Measurements from ENCODE around the gene STARD13.
A peak's percentile ranks its signal among the peaks of the same experiment; 100 is the strongest.
"Not testable (repeated sequence)": the region's sequence is repeated elsewhere in the genome, so short reads cannot be mapped to it uniquely, and the experiment has no call there.

STARD13 gene

DNA sequence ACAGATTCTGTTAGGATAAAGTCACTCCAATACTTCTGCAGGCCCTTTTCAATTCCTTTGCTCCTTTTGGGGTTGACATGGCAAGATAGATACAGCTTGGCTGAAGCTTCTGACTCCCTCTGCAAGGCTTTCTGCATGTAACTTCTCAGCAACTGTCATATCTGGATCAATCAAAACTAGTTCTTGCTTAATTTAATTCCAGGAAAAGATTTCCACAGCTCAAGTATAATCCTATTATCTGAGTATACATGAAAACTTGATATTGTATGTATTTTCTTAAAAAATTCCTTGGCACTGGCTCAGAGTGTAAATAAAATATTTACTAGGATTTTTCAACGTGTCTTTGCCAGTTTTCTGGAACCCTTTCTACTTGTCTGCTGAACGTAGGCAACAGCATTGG is 109.6 kb downstream of the STARD13 start:
- no peak for DNase-seq

DNA sequence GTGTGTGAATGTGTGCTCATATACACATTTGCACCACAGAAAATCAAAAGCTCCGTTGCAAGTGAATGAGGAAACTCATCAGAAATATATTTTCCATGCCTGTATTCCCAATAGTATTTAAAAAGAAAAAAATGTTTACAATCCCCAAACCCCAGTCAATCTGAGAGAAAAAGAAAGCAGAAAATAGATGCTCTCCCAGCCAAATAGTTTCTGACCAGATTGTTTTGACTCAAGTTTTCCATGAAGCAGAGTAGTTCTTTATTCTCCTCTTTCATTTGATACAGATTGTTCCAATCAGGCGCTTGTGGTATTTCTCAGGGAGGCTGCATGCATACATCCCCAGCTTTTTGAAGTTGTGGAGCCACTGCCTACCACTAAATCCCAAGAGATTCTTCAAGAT is 110.6 kb downstream of the STARD13 start:
- DNase-seq = no peak

DNA sequence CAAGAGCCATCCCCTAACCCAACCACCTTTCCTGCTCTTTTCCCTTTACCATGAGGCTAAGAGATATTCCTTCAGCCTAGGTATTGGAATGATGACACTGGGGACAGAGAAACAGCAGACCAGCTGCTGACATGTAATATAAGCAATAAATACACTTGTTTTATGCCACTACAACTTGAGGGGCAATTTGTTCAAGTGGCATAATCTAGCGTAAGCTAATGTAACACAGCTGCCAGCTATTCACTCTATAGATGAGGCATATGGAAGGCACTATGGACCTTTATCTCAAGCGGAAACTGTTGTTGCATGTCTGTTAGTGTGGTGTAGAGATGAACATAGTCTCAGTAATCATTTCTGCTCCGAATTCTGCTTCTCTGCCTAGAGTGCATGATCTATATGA is 111.1 kb downstream of the STARD13 start:
- DNase-seq = no peak

- no peak for DNase-seq
Observed at GRCh38 chr13:33172911-33173310, 112.6 kb downstream of the STARD13 start.

- no peak for DNase-seq
Observed at GRCh38 chr13:33172400-33172799, 113.2 kb downstream of the STARD13 start.

DNA sequence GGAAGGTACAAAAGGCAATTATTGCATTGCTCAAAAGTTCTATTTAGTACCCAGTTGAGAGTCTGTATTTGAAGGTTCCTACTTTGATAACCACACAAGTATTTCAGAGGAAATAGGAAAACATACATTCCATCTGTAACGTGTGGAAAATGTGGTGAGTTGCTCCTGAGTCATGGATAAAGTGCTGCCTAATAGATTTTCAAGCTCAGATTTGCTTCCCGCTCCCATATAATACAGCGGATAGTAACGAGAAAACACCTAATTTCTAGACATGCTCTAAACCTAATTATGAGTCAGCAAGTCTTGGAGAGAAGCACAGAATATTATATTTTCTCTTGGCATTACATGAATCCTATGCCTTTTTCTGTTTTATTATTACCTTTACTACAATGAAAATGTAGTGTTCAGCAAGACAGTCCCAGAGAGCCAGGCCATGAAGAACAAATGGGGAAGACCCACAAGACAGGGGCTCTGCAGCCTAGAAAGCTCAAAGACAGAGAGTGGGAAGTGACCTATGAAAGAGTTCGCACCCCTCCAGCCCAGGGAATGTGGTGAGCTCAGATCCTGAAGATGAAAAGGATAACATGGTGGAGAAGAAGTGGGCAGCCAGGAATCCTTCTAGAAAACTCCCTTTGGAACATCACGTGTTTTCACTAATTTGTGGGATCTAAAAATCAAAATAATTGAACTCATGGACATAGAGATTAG is 116.1 kb downstream of the STARD13 start:
- DNase-seq = no peak

- no peak for DNase-seq
Observed at GRCh38 chr13:33168321-33168960, 117.1 kb downstream of the STARD13 start.

- no peak for DNase-seq
Observed at GRCh38 chr13:33167491-33167890, 118.1 kb downstream of the STARD13 start.

DNA sequence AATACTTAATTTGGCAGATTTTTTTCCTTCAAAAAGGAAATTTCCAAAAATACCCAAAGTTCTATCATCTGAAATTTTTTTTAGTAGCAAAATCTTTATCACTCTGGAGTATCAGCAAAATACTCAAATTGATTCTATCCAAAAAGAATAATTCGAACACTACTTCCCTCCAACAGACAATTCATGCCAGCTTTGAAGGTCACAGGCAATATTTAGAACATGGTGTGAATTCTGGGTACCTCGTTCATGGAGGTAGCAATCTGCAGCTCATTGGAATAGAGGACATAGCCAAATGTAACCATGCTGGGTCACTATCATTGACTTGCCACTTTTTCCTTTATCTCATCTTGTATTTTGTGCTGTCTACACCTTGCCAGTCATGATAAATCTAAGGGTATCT is 119.8 kb downstream of the STARD13 start:
- DNase-seq = no peak

GRCh38 chr13:33164331-33164730 is 121.2 kb downstream of the STARD13 start:
- DNase-seq = no peak

- DNase-seq = not testable (repeated sequence)
Observed at GRCh38 chr13:33162725-33163124, 122.8 kb downstream of the STARD13 start.

GRCh38 chr13:33158816-33159215 is 126.7 kb downstream of the STARD13 start:
- no peak for DNase-seq

DNA sequence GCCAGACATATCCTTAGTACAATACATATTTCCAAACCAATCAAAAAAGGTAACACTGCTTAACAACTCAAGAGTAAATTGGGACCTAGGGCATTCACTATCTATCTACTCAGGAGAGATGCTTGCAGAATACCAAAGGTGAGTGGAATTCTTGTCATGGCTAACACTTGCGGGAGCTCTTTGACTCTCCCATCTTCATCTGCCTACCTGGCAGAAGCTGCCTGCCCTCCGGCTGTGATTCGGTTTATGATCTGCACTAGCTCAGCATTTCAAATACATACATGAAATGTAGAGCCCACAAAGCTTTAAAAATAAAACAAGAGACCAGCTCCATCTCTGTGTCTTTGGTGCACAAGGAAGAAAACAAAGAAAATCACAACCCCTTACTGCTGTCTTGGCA is 127.3 kb downstream of the STARD13 start:
- DNase-seq = no peak

GRCh38 chr13:33154911-33155310 is 130.6 kb downstream of the STARD13 start:
- no peak for DNase-seq

DNA sequence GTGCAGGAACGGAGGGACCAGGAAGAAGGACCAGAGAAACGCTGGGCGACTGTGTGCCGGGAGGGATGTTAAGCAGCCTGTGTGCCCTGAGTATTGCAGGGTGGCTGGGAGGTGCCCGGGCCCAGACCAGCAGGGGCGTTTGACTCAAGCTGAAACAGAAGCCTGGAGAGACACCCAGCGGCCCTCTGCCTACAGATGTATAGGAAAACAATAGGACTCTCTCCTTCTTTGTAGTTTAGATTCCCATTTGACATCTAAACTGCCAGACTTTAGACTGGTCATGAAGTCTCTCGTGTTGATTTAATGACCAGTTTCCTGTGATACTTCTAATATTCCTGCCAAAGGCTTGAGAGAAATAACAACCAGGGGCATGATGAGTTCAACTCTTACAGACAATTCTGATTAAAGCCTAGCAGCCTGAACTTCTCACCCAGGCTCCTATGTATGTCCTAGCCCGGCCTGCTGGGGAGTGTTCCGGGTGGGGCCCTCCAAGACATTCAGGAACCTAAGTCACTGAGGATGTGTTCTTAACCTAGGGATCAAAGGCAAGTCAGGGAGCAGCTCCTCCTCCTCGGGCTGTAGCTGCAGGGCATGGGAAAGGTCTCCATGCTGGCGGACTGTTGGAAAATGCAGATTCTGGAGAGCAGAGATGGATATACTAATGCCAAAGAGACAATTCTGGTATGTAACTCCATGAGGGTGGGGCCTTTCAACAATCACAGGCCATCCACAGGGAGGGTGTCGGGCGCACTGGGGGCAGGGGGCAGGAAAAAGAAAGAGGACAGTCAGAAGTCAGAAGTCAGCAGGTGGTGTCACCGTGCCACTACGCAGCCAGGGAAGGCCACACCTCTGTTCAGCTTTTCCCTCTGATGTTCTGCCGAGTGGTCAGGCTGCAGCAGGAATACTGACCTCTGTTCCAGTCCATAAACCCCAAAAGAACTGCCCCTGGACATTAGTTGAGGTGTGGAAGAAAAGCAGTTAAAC is 131.8 kb downstream of the STARD13 start:
- DNase-seq = no peak

- DNase-seq = no peak
Observed at GRCh38 chr13:33152389-33152788, 133.2 kb downstream of the STARD13 start.

GRCh38 chr13:33150662-33151061 is 134.9 kb downstream of the STARD13 start:
- no peak for DNase-seq

DNA sequence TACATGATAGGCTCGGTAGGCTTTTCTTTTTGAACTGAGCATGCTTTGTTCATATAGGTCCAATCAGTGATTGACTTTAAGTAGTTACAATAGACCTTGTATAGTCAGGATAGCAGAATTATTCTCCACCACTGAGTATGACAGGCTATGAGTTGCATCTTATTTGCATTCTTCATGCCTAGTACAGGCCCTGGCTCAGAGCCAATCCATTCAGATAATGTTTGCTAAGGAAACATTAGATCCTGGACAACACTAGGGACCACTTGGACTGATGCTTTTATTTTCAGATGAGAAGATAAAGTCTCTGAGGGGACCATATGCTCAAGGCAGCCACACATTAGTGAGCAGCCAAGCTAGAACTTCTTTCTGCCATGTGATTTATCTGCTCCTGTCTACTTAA is 135.4 kb downstream of the STARD13 start:
- DNase-seq = peak; percentile 60

- no peak for DNase-seq
Observed at GRCh38 chr13:33147832-33148231, 137.7 kb downstream of the STARD13 start.

GRCh38 chr13:33146843-33147611 is 138.5 kb downstream of the STARD13 start:
- no peak for DNase-seq

DNA sequence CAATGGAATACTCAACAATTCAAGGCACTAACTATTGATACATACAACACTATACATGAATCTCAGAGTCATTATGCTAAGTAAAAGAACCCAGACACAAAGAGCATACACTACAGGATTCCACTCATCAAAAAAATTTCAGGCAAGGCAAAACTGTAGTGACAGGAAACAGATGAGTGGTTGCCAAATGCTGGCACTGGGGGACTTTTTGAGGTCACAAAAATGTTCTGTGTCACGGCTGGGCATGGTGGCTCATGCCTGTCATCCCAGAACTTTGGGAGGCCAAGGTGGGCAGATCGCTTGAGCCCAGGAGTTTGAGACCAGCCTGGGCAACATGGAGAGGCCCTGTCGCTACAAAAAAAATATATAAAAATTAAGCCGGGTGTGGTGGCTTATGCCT is 139.9 kb downstream of the STARD13 start:
- DNase-seq = no peak

DNA sequence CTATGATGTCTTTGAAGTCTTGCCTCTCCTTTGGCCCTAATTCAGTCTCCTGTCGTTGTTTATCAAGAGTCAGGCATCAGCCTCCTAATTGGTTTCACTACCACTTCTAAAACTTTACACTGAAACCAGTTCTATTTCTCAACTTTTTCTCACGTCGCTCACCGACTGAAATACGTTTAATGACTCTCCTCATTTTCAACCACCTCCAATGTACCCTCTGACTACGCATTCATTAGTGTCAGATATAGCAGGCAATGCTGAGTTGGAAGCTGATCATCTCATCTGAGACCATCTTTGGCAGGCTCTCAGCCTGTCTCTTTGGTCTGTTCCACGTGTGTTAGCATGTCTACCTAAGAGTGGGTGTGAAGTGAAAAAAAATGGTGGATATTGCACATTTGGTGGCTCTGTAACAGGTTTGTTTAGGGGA is 141.2 kb downstream of the STARD13 start:
- DNase-seq = no peak
